Activated T-helper 17 cell treated with anti-CD3 and anti-CD28 coated beads, Interleukin-2, amount 50 U/mL, for 72 hours (primary cell): ENCODE measurements around the gene RBM17. TPM values are rescaled to one million over a fixed set of nuclear protein-coding genes. Genes with fewer than 3 reads are reported as not detected.

Source experiments
- ATAC-seq: fragments of 150-1000 bp; cut with Tn5 transposase; replicated peaks from 2 replicates; pipeline ENCODE4 v1.10.0; 2021; ENCODE audit warnings: mild to moderate bottlenecking, moderate library complexity
- H3K27ac Mint-ChIP-seq: one replicate; pipeline ENCODE4 v1.8.0; 2022; ENCODE audit warnings: mixed read lengths
- H3K27me3 Mint-ChIP-seq: one replicate; pipeline ENCODE4 v1.8.0; 2022; ENCODE audit warnings: mixed read lengths
- H3K36me3 Mint-ChIP-seq: one replicate; pipeline ENCODE4 v1.8.0; 2022; ENCODE audit warnings: low read depth, mild to moderate bottlenecking, mixed read lengths
- H3K4me1 Mint-ChIP-seq: one replicate; pipeline ENCODE4 v1.8.0; 2022; ENCODE audit warnings: mixed read lengths
- H3K4me3 Mint-ChIP-seq: one replicate; pipeline ENCODE4 v1.8.0; 2022; ENCODE audit warnings: mild to moderate bottlenecking, mixed read lengths
- H3K9me3 Mint-ChIP-seq: one replicate; pipeline ENCODE4 v1.8.0; 2022; ENCODE audit warnings: mixed read lengths
- total RNA-seq, 2 donors: library from RNA; stranded (reverse); gene quantifications; one replicate each; pipeline ENCODE4 v1.2.3, GENCODE V29; 2022

The RBM17 gene
- total RNA-seq, 2 donors from 2014 or later: 157 to 253 TPM

DNA sequence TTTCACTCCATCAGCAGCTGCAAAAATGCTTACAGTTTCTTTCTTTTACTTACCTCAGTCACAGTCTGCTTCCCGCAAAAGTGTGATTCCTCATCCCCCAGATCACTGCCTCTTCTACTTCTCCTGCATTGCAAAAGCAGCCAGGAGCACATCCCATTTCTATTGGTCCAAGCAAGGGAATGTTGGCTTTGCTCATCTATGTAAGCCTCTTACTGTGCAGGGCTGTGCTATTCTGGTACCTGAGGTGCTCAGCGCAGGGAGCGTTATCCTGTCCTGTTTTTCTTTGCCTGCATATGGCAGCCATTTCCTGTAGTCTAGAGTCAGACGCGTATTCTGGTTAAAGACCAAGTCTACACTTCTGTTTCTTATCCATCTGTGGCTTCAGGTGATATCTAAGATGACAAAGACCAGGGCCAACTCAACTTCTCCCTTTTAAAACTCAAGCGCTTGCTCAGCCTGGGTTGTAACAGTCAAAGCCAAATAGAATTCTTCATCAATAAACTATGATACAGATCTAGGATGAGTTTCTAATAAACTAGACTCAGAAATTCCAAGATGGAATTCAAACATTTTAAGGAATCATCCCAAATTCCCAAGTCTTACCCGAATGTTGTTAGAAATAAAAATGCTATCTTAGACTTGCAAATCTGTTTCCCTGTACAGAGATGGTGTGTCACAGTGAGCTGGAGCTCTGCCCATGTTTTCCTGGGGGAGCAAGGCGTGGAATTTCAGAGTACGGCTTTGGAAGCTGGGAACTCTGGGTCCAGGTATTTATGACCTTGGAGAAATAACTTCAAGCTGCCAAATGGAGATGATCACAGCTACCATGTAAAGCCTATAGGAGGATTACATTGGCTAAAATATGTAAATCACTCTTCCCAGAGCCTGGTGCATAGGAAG is 6.1 kb upstream of the RBM17 start:
- peak; percentile 40 for ATAC-seq
- peak overlapping the region; percentile 83 for H3K4me3 Mint-ChIP-seq
- H3K9me3 Mint-ChIP-seq: no peaks in the 10 kb centered on the region
- H3K36me3 Mint-ChIP-seq: peaks cover 23% of the 10 kb centered on the region
- no peaks in the 10 kb centered on the region for H3K27me3 Mint-ChIP-seq
- H3K4me1 Mint-ChIP-seq: peaks cover 40% of the 10 kb centered on the region
- peak overlapping the region; percentile 97 for H3K27ac Mint-ChIP-seq

- Mint-ChIP-seq H3K9me3 (no peaks in the 10 kb centered on the region), H3K27me3 (no peaks in the 10 kb centered on the region)
Measured at GRCh38 chr10:6083523-6084475, 5.0 kb upstream of the RBM17 start.

GRCh38 chr10:6086375-6087233 is 2.2 kb upstream of the RBM17 start:
- Mint-ChIP-seq H3K27ac (peak overlapping the region; percentile 88), H3K36me3 (peaks cover 47% of the 10 kb centered on the region), H3K27me3 (no peaks in the 10 kb centered on the region), H3K4me1 (peaks cover 57% of the 10 kb centered on the region), H3K9me3 (no peaks in the 10 kb centered on the region), H3K4me3 (peak overlapping the region; percentile 95)
- peak; percentile 34 for ATAC-seq

More at GRCh38 chr10:6083523-6084475, 5.0 kb upstream of the RBM17 start:
- Mint-ChIP-seq H3K4me3 (peak overlapping the region; percentile 83), H3K4me1 (peaks cover 48% of the 10 kb centered on the region), H3K36me3 (peaks cover 23% of the 10 kb centered on the region), H3K27ac (peak overlapping the region; percentile 97)
- ATAC-seq: peak; percentile 81

- H3K27me3 Mint-ChIP-seq: no peaks in the 10 kb centered on the region
- peak overlapping the region; percentile 84 for H3K27ac Mint-ChIP-seq
- H3K9me3 Mint-ChIP-seq: no peaks in the 10 kb centered on the region
- ATAC-seq: peak; percentile 13
- peak overlapping the region; percentile 95 for H3K4me3 Mint-ChIP-seq
- H3K4me1 Mint-ChIP-seq: peaks cover 49% of the 10 kb centered on the region
- peaks cover 55% of the 10 kb centered on the region for H3K36me3 Mint-ChIP-seq
Measured at GRCh38 chr10:6089334-6090219, 743 bp downstream of the RBM17 start.

DNA sequence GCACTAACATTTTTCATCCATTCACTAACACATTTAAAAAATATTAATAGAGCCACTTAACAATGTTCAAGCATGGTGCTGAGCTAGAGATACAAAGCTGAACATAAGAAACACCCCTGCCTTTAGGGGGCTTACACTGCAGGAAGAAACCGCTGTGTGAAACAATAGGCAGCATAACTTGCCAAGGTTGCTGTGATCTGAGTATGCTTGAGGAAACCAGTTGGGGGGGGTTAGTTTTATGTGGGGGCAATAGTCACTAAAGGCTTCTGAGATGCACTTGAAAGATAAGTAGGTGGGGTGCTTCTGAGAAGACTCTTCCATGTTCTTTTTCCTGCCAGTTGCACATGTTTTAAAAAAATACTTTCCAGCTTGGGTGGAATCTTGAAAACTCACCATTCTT is 2.8 kb downstream of the RBM17 start:
- H3K36me3 Mint-ChIP-seq: peaks cover 64% of the 10 kb centered on the region
- peak overlapping the region; percentile 53 for H3K27ac Mint-ChIP-seq
- ATAC-seq: no peak
- H3K9me3 Mint-ChIP-seq: no peaks in the 10 kb centered on the region
- H3K27me3 Mint-ChIP-seq: no peaks in the 10 kb centered on the region
- H3K4me1 Mint-ChIP-seq: peaks cover 47% of the 10 kb centered on the region
- peak overlapping the region; percentile 95 for H3K4me3 Mint-ChIP-seq

DNA sequence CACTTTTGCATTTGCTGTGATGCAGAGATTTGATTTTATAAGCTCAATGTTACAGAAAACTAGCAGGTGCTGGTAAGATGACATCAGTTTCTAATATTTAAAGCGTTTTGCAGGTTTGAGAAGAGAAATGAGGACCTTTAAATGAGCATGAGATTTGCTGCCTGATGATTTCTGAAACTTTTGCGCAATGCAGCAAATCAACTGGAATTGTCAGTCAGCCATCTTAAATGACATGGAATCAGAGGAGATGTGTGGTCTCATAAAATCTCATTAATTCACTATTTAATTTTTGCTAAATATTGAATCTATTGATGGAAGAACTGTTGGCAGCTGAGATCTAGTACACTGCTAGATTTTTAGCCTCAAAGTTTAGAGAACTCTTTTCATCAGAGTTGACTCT is 3.9 kb downstream of the RBM17 start:
- peaks cover 44% of the 10 kb centered on the region for H3K4me1 Mint-ChIP-seq
- peak overlapping the region; percentile 53 for H3K27ac Mint-ChIP-seq
- peaks cover 75% of the 10 kb centered on the region for H3K36me3 Mint-ChIP-seq
- ATAC-seq: no peak
- H3K9me3 Mint-ChIP-seq: no peaks in the 10 kb centered on the region
- no peaks in the 10 kb centered on the region for H3K27me3 Mint-ChIP-seq
- peak overlapping the region; percentile 95 for H3K4me3 Mint-ChIP-seq

GRCh38 chr10:6095810-6096570 is 7.2 kb downstream of the RBM17 start:
- H3K4me1 Mint-ChIP-seq: peaks cover 29% of the 10 kb centered on the region
- peaks cover 90% of the 10 kb centered on the region for H3K36me3 Mint-ChIP-seq
- no peak for ATAC-seq
- no peaks in the 10 kb centered on the region for H3K27me3 Mint-ChIP-seq
- no peak overlapping the region for H3K27ac Mint-ChIP-seq
- no peaks in the 10 kb centered on the region for H3K9me3 Mint-ChIP-seq
- no peak overlapping the region for H3K4me3 Mint-ChIP-seq

- no peaks in the 10 kb centered on the region for H3K27me3 Mint-ChIP-seq
- no peak overlapping the region for H3K27ac Mint-ChIP-seq
- H3K36me3 Mint-ChIP-seq: peaks cover 90% of the 10 kb centered on the region
- H3K4me3 Mint-ChIP-seq: no peak overlapping the region
- H3K9me3 Mint-ChIP-seq: no peaks in the 10 kb centered on the region
- peaks cover 32% of the 10 kb centered on the region for H3K4me1 Mint-ChIP-seq
- no peak for ATAC-seq
Measured at GRCh38 chr10:6097063-6097462, 8.2 kb downstream of the RBM17 start.

GRCh38 chr10:6098156-6098555 is 9.3 kb downstream of the RBM17 start:
- Mint-ChIP-seq H3K9me3 (no peaks in the 10 kb centered on the region), H3K27me3 (no peaks in the 10 kb centered on the region), H3K36me3 (peaks cover 93% of the 10 kb centered on the region), H3K27ac (no peak overlapping the region), H3K4me1 (peaks cover 25% of the 10 kb centered on the region), H3K4me3 (no peak overlapping the region)
- no peak for ATAC-seq

DNA sequence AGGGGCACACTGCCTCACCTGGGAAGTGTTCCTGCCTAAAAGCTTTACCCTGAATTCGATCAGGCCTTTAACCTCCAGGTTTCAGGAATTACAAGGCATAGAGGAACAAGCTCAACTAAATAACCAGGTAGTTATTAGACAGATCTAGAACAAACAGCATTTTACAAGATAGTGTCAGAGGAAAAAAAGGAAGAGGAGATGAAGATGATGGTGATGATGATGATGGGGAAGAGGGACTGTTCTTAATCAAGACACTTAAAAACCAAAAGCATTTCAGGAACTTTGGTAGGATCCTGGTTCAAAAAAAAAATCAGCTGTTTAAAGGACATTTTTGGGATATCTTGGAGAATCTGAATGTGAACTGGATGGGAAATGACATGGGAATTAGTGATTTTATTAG is 11.5 kb downstream of the RBM17 start:
- Mint-ChIP-seq H3K4me3 (no peak overlapping the region), H3K36me3 (peaks cover 94% of the 10 kb centered on the region), H3K4me1 (peaks cover 15% of the 10 kb centered on the region), H3K9me3 (no peaks in the 10 kb centered on the region), H3K27me3 (no peaks in the 10 kb centered on the region), H3K27ac (peak overlapping the region; percentile 77)
- no peak for ATAC-seq

- H3K36me3 Mint-ChIP-seq: peaks cover 97% of the 10 kb centered on the region
- H3K27ac Mint-ChIP-seq: peak overlapping the region; percentile 64
- no peaks in the 10 kb centered on the region for H3K9me3 Mint-ChIP-seq
- no peak for ATAC-seq
- peaks cover 15% of the 10 kb centered on the region for H3K4me1 Mint-ChIP-seq
- no peak overlapping the region for H3K4me3 Mint-ChIP-seq
- no peaks in the 10 kb centered on the region for H3K27me3 Mint-ChIP-seq
Measured at GRCh38 chr10:6101181-6101580, 12.3 kb downstream of the RBM17 start.

DNA sequence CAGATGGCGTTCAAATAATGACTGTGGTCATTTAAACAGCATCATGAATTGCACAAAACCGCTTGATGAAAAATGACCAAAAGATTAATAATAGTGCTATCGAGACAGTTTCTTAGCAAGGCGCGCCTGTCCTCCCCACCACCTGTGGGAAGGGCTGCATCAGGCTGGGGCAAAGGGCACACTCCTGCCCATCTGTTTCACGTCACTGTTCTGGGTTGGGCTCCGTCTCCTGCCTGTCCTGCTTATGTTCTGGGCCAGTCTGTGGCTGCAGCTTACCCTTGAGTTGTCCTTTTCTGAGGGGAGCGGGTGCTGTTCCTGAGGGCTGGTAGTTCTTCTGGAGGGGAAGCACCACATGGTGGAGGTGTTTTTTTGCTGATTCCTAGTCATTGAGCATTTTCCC is 13.3 kb downstream of the RBM17 start:
- Mint-ChIP-seq H3K27me3 (no peaks in the 10 kb centered on the region), H3K27ac (peak overlapping the region; percentile 64)

More for the DNA sequence above, 13.3 kb downstream of the RBM17 start:
- peaks cover 100% of the 10 kb centered on the region for H3K36me3 Mint-ChIP-seq
- ATAC-seq: no peak
- no peak overlapping the region for H3K4me3 Mint-ChIP-seq
- H3K4me1 Mint-ChIP-seq: peaks cover 12% of the 10 kb centered on the region
- no peaks in the 10 kb centered on the region for H3K9me3 Mint-ChIP-seq
